SK-N-SH treated with all-trans-retinoic acid at 6 μM for 48 hours (cell line): ENCODE data around the gene CHI3L1.

Source experiments
- BACH2 ChIP-seq: fragments of 250-450 bp; sonication (Bioruptor Pico); IDR thresholded peaks from 2 replicates; pipeline ENCODE4 v1.9.0; 2021; ENCODE audit warnings: mild to moderate bottlenecking, borderline replicate concordance
- CSDC2 ChIP-seq: fragments of 250-450 bp; sonication (Bioruptor Pico); IDR thresholded peaks from 2 replicates; pipeline ENCODE4 v1.5.0; 2020; ENCODE audit warnings: mild to moderate bottlenecking, moderate library complexity
- GLIS3 ChIP-seq: fragments of 250-450 bp; sonication (Bioruptor Pico); IDR thresholded peaks from 2 replicates; pipeline ENCODE4 v1.5.0; 2020; ENCODE audit warnings: mild to moderate bottlenecking, moderate library complexity
- ISL1 ChIP-seq: fragments of 250-450 bp; sonication (Bioruptor Pico); IDR thresholded peaks from 2 replicates; pipeline ENCODE4 v2.1.2; 2022; ENCODE audit warnings: mild to moderate bottlenecking, moderate library complexity
- PATZ1 ChIP-seq: fragments of 250-450 bp; sonication (Bioruptor Pico); IDR thresholded peaks from 2 replicates; pipeline ENCODE4 v1.8.0; 2020; ENCODE audit warnings: mild to moderate bottlenecking, moderate library complexity, borderline replicate concordance
- PPARA ChIP-seq: fragments of 250-450 bp; sonication (Bioruptor Pico); IDR thresholded peaks from 2 replicates; pipeline ENCODE4 v1.5.0; 2020; ENCODE audit warnings: mild to moderate bottlenecking, borderline replicate concordance
- RARB ChIP-seq: fragments of 250-450 bp; sonication (Bioruptor Pico); IDR thresholded peaks from 2 replicates; pipeline ENCODE4 v1.8.0; 2021; ENCODE audit warnings: mild to moderate bottlenecking, moderate library complexity
- SNAI2 ChIP-seq: fragments of 250-450 bp; sonication (Bioruptor Pico); IDR thresholded peaks from 2 replicates; pipeline ENCODE4 v1.5.0; 2020; ENCODE audit warnings: mild to moderate bottlenecking, moderate library complexity
- ZFP3 ChIP-seq: fragments of 250-450 bp; sonication (Bioruptor Pico); IDR thresholded peaks from 2 replicates; pipeline ENCODE4 v1.5.0; 2020; ENCODE audit warnings: mild to moderate bottlenecking, moderate library complexity
- TF ChIP-seq, protein P1 (sequence below): fragments of 250-450 bp; sonication (Bioruptor Pico); IDR thresholded peaks from 2 replicates; pipeline ENCODE4 v1.8.0; 2021; ENCODE audit warnings: low read depth, mild to moderate bottlenecking, moderate library complexity, borderline replicate concordance
- TF ChIP-seq, protein P2 (sequence below): fragments of 250-450 bp; sonication (Bioruptor Pico); IDR thresholded peaks from 2 replicates; pipeline ENCODE4 v1.5.1; 2020; ENCODE audit warnings: low read depth, mild to moderate bottlenecking, moderate library complexity

GRCh38 chr1:203159844-203160243 lies 26.7 kb downstream of the CHI3L1 start:
- TF ChIP-seq PATZ1: no peak
- TF ChIP-seq, protein P1, sequence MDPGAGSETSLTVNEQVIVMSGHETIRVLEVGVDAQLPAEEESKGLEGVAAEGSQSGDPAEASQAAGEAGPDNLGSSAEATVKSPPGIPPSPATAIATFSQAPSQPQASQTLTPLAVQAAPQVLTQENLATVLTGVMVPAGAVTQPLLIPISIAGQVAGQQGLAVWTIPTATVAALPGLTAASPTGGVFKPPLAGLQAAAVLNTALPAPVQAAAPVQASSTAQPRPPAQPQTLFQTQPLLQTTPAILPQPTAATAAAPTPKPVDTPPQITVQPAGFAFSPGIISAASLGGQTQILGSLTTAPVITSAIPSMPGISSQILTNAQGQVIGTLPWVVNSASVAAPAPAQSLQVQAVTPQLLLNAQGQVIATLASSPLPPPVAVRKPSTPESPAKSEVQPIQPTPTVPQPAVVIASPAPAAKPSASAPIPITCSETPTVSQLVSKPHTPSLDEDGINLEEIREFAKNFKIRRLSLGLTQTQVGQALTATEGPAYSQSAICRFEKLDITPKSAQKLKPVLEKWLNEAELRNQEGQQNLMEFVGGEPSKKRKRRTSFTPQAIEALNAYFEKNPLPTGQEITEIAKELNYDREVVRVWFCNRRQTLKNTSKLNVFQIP: no peak
- TF ChIP-seq SNAI2 (CRISPR knock-in tag): no peak
- no peak for TF ChIP-seq ISL1 (CRISPR knock-in tag)
- no peak for TF ChIP-seq GLIS3 (CRISPR knock-in tag)
- TF ChIP-seq CSDC2 (CRISPR knock-in tag): no peak
- no peak for TF ChIP-seq PPARA (CRISPR knock-in tag)
- TF ChIP-seq RARB (CRISPR knock-in tag): no peak
- no peak for TF ChIP-seq ZFP3 (CRISPR knock-in tag)
- TF ChIP-seq, protein P2, sequence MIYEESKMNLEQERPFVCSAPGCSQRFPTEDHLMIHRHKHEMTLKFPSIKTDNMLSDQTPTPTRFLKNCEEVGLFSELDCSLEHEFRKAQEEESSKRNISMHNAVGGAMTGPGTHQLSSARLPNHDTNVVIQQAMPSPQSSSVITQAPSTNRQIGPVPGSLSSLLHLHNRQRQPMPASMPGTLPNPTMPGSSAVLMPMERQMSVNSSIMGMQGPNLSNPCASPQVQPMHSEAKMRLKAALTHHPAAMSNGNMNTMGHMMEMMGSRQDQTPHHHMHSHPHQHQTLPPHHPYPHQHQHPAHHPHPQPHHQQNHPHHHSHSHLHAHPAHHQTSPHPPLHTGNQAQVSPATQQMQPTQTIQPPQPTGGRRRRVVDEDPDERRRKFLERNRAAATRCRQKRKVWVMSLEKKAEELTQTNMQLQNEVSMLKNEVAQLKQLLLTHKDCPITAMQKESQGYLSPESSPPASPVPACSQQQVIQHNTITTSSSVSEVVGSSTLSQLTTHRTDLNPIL (CRISPR knock-in tag): no peak
- no peak for TF ChIP-seq BACH2 (CRISPR knock-in tag)
